ENCODE measurements around the gene NDE1.
A peak's percentile ranks its signal among the peaks of the same experiment; 100 is the strongest.
"Not testable (repeated sequence)": the region's sequence is repeated elsewhere in the genome, so short reads cannot be mapped to it uniquely, and the experiment has no call there.

NDE1 gene

GRCh38 chr16:15653227-15653626 lies 3.2 kb downstream of the NDE1 start:
- DNase-seq = no peak

- DNase-seq = no peak
Observed at GRCh38 chr16:15654591-15654990, 4.5 kb downstream of the NDE1 start.

GRCh38 chr16:15655561-15655960 lies 5.5 kb downstream of the NDE1 start:
- DNase-seq = not testable (repeated sequence)

- no peak for DNase-seq
Observed at GRCh38 chr16:15658149-15658548, 8.1 kb downstream of the NDE1 start.

GRCh38 chr16:15658556-15658955 lies 8.5 kb downstream of the NDE1 start:
- no peak for DNase-seq

GRCh38 chr16:15660203-15660601 lies 10.2 kb downstream of the NDE1 start:
- no peak for DNase-seq

- DNase-seq = no peak
Observed at GRCh38 chr16:15665107-15665506, 15.1 kb downstream of the NDE1 start.

- DNase-seq = no peak
Observed at GRCh38 chr16:15667091-15667742, 17.2 kb downstream of the NDE1 start.

- DNase-seq = no peak
Observed at GRCh38 chr16:15671530-15672117, 21.6 kb downstream of the NDE1 start.

- DNase-seq = not testable (repeated sequence)
Observed at GRCh38 chr16:15672127-15672513, 22.1 kb downstream of the NDE1 start.

GRCh38 chr16:15672514-15673167 lies 22.6 kb downstream of the NDE1 start:
- peak; percentile 95 to 97 for DNase-seq

- no peak for DNase-seq
Observed at GRCh38 chr16:15674571-15674970, 24.5 kb downstream of the NDE1 start.

GRCh38 chr16:15676506-15676905 lies 26.5 kb downstream of the NDE1 start:
- DNase-seq = no peak

GRCh38 chr16:15677447-15677846 lies 27.4 kb downstream of the NDE1 start:
- no peak for DNase-seq

GRCh38 chr16:15682105-15682570 lies 32.1 kb downstream of the NDE1 start:
- peak; percentile 52 to 66 for DNase-seq

- DNase-seq = no peak
Observed at GRCh38 chr16:15686287-15686686, 36.2 kb downstream of the NDE1 start.

- DNase-seq = no peak
Observed at GRCh38 chr16:15689290-15689689, 39.2 kb downstream of the NDE1 start.

- no peak for DNase-seq
Observed at GRCh38 chr16:15690296-15690695, 40.3 kb downstream of the NDE1 start.

GRCh38 chr16:15691046-15691445 lies 41.0 kb downstream of the NDE1 start:
- no peak for DNase-seq

- DNase-seq = not testable (repeated sequence)
Observed at GRCh38 chr16:15692508-15692907, 42.5 kb downstream of the NDE1 start.

GRCh38 chr16:15694499-15694898 lies 44.5 kb downstream of the NDE1 start:
- DNase-seq = no peak

- no peak for DNase-seq
Observed at GRCh38 chr16:15699819-15700218, 49.8 kb downstream of the NDE1 start.

GRCh38 chr16:15701367-15701766 lies 51.3 kb downstream of the NDE1 start:
- no peak for DNase-seq

All from AML-193 (cell line).